Measurements from ENCODE around the gene SNRNP27.

The SNRNP27 gene

DNA sequence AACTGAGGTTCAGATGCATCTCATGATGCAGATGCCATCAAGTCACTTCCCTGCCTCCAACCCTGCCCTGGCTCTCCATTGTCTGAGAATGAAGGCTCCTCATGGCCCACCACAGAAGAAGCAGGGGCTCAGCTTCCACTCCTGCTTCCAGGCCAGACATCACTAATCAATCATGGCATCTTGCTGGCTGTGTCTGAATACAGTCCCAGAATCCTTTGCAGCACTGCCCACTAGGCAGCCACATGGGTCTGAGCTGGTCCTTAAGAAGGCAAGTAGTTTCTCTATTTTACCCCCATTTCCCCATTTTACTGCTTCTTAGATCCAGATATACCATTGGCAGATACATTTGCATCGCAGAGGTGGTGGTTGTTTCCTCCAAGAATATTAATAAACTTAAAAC, 60.3 kb downstream of the SNRNP27 start:
- Histone ChIP-seq H3K9me3 (ENCODE audit: control insufficient read depth, low read length) (no peaks in the 10 kb centered on the region), H3K4me2 (ENCODE audit: low read length) (no peak overlapping the region), H3K4me1 (no peaks in the 10 kb centered on the region), H3K79me2 (no peaks in the 10 kb centered on the region), H3K4me3 (ENCODE audit: low read depth, low read length) (no peak overlapping the region), H2AFZ (no peak overlapping the region), H3K27me3 (ENCODE audit: control insufficient read depth, insufficient read depth, low read length) (no peaks in the 10 kb centered on the region), H3K27ac (no peak overlapping the region), H3K36me3 (ENCODE audit: control insufficient read depth, insufficient read depth, low read length) (no peaks in the 10 kb centered on the region), H3K9ac (no peak overlapping the region)
- TF ChIP-seq, protein P1, sequence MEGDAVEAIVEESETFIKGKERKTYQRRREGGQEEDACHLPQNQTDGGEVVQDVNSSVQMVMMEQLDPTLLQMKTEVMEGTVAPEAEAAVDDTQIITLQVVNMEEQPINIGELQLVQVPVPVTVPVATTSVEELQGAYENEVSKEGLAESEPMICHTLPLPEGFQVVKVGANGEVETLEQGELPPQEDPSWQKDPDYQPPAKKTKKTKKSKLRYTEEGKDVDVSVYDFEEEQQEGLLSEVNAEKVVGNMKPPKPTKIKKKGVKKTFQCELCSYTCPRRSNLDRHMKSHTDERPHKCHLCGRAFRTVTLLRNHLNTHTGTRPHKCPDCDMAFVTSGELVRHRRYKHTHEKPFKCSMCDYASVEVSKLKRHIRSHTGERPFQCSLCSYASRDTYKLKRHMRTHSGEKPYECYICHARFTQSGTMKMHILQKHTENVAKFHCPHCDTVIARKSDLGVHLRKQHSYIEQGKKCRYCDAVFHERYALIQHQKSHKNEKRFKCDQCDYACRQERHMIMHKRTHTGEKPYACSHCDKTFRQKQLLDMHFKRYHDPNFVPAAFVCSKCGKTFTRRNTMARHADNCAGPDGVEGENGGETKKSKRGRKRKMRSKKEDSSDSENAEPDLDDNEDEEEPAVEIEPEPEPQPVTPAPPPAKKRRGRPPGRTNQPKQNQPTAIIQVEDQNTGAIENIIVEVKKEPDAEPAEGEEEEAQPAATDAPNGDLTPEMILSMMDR (IDR thresholded peaks at IDR 0.05), result no peak

Data from parathyroid adenoma (tissue), 2 donors.